H9 (cell line): ENCODE data around the gene MRPS35. TPM values are rescaled to one million over a fixed set of nuclear protein-coding genes. Genes with fewer than 3 reads are reported as not detected.
A peak's percentile ranks its signal among the peaks of the same experiment; 100 is the strongest.
"Not testable (repeated sequence)": the region's sequence is repeated elsewhere in the genome, so short reads cannot be mapped to it uniquely, and the experiment has no call there.

Source experiments
- DNase-seq: peaks from one replicate; pipeline ENCODE4 v3.0.0-alpha.2; 2017
- H2AFZ ChIP-seq: one replicate; pipeline ENCODE4 v1.6.1; 2013; ENCODE audit warnings: mild to moderate bottlenecking, low read length, control low read depth, moderate library complexity
- H2AK5ac ChIP-seq: 2 replicates; pipeline ENCODE4 v1.6.1; 2013; ENCODE audit warnings: low read length, control low read depth, mixed read lengths; ENCODE audit not compliant: insufficient read length
- H2BK120ac ChIP-seq: one replicate; pipeline ENCODE4 v1.6.1; 2013; ENCODE audit warnings: low read depth, mild to moderate bottlenecking, low read length, control low read depth, inconsistent platforms; ENCODE audit not compliant: poor library complexity, severe bottlenecking
- H2BK12ac ChIP-seq: 2 replicates; pipeline ENCODE4 v1.6.1; 2013; ENCODE audit warnings: low read length, control low read depth, mixed read lengths, low read depth; ENCODE audit not compliant: insufficient read length
- H2BK15ac ChIP-seq: 2 replicates; pipeline ENCODE4 v1.6.1; 2013; ENCODE audit warnings: low read depth, low read length, control low read depth
- H2BK20ac ChIP-seq: one replicate; pipeline ENCODE4 v1.6.1; 2013; ENCODE audit warnings: low read depth, mild to moderate bottlenecking, low read length, control low read depth, inconsistent platforms; ENCODE audit not compliant: poor library complexity, severe bottlenecking
- H2BK5ac ChIP-seq: 2 replicates; pipeline ENCODE4 v1.6.1; 2013; ENCODE audit warnings: low read length, control low read depth, mixed read lengths; ENCODE audit not compliant: insufficient read length
- H3K14ac ChIP-seq: 2 replicates; pipeline ENCODE4 v1.6.1; 2013; ENCODE audit warnings: low read length, control low read depth; ENCODE audit not compliant: insufficient read depth
- H3K18ac ChIP-seq: 2 replicates; pipeline ENCODE4 v1.6.1; 2013; ENCODE audit warnings: low read depth, mild to moderate bottlenecking, mixed read lengths, low read length, control low read depth; ENCODE audit not compliant: insufficient read length
- H3K23ac ChIP-seq: 2 replicates; pipeline ENCODE4 v1.6.1; 2013; ENCODE audit warnings: low read length, control low read depth, mixed read lengths, low read depth; ENCODE audit not compliant: insufficient read length
- H3K23me2 ChIP-seq: 2 replicates; pipeline ENCODE4 v1.6.1; 2013; ENCODE audit warnings: low read depth, mild to moderate bottlenecking, mixed read lengths, low read length, control low read depth; ENCODE audit not compliant: insufficient read length, poor library complexity, severe bottlenecking
- H3K27ac ChIP-seq: 2 replicates; pipeline ENCODE4 v1.5.1; 2013; ENCODE audit warnings: low read length, control low read depth, mixed read lengths, low read depth; ENCODE audit not compliant: insufficient read length
- H3K27me3 ChIP-seq: 2 replicates; pipeline ENCODE4 v1.6.1; 2013; ENCODE audit warnings: low read length, control low read depth, inconsistent platforms; ENCODE audit not compliant: insufficient read depth
- H3K4ac ChIP-seq: 2 replicates; pipeline ENCODE4 v1.6.1; 2013; ENCODE audit warnings: low read depth, mild to moderate bottlenecking, control low read depth, inconsistent platforms, low read length, moderate library complexity
- H3K4me1 ChIP-seq: 2 replicates; pipeline ENCODE4 v1.6.1; 2013; ENCODE audit warnings: low read length, control low read depth, inconsistent platforms; ENCODE audit not compliant: insufficient read depth
- H3K4me2 ChIP-seq: 2 replicates; pipeline ENCODE4 v1.6.1; 2013; ENCODE audit warnings: low read length, control low read depth, mixed read lengths; ENCODE audit not compliant: insufficient read length, insufficient read depth
- H3K56ac ChIP-seq: 2 replicates; pipeline ENCODE4 v1.6.1; 2013; ENCODE audit warnings: low read depth, mild to moderate bottlenecking, mixed read lengths, low read length, control low read depth; ENCODE audit not compliant: insufficient read length
- H3K79me1 ChIP-seq: 2 replicates; pipeline ENCODE4 v1.6.1; 2013; ENCODE audit warnings: low read depth, mild to moderate bottlenecking, moderate library complexity, low read length, control low read depth, inconsistent platforms; ENCODE audit not compliant: insufficient read depth, poor library complexity, severe bottlenecking
- H3K79me2 ChIP-seq: 2 replicates; pipeline ENCODE4 v1.6.1; 2013; ENCODE audit warnings: low read length, control low read depth, inconsistent platforms; ENCODE audit not compliant: insufficient read depth
- H3K9ac ChIP-seq: 2 replicates; pipeline ENCODE4 v1.6.1; 2013; ENCODE audit warnings: low read length, control low read depth, mixed read lengths; ENCODE audit not compliant: insufficient read length; ENCODE audit errors: extremely low read depth
- H3K9me3 ChIP-seq: one replicate; pipeline ENCODE4 v1.6.1; 2013; ENCODE audit warnings: low read depth, low read length, inconsistent platforms; ENCODE audit not compliant: control insufficient read depth
- H3T11ph ChIP-seq: one replicate; pipeline ENCODE4 v1.6.1; 2013; ENCODE audit warnings: mild to moderate bottlenecking, low read length, control low read depth, inconsistent platforms
- H4K20me1 ChIP-seq: one replicate; pipeline ENCODE4 v1.6.1; 2013; ENCODE audit not compliant: control insufficient read depth, insufficient read length, insufficient read depth
- H4K5ac ChIP-seq: 2 replicates; pipeline ENCODE4 v1.6.1; 2013; ENCODE audit warnings: low read depth, mild to moderate bottlenecking, mixed read lengths, low read length, control low read depth; ENCODE audit not compliant: insufficient read length
- H4K8ac ChIP-seq: replicated peaks from 2 replicates; pipeline ENCODE4 v1.6.1; 2013; ENCODE audit warnings: low read length, control low read depth, mixed read lengths, low read depth; ENCODE audit not compliant: insufficient read length
- H4K91ac ChIP-seq: 2 replicates; pipeline ENCODE4 v1.6.1; 2013; ENCODE audit warnings: low read depth, mild to moderate bottlenecking, moderate library complexity, mixed read lengths, low read length, control low read depth; ENCODE audit not compliant: insufficient read length
- H3K27ac Mint-ChIP-seq, 3 experiments: 2 replicates in 2 of 3; 3 replicates in 1 of 3; pipeline ENCODE4 v1.8.0; 2020 to 2021; ENCODE audit warnings: mixed read lengths in 3 of 3, mild to moderate bottlenecking in 1 of 3, moderate library complexity in 1 of 3
- H3K27me3 Mint-ChIP-seq: 2 replicates; pipeline ENCODE4 v1.8.0; 2021; ENCODE audit warnings: low read depth, mild to moderate bottlenecking, moderate library complexity, mixed read lengths
- H3K36me3 Mint-ChIP-seq, 3 experiments: 2 replicates in 2 of 3; 3 replicates in 1 of 3; pipeline ENCODE4 v1.8.0; 2020 to 2021; ENCODE audit warnings: low read depth in 3 of 3, mixed read lengths in 3 of 3; ENCODE audit not compliant: insufficient read depth in 1 of 3
- H3K4me1 Mint-ChIP-seq, 2 experiments: 2 replicates each; pipeline ENCODE4 v1.8.0; 2020; ENCODE audit warnings: mixed read lengths in 2 of 2
- H3K4me3 Mint-ChIP-seq, 2 experiments: 2 replicates in 1 of 2; 3 replicates in 1 of 2; pipeline ENCODE4 v1.8.0; 2020 to 2021; ENCODE audit warnings: mild to moderate bottlenecking in 2 of 2, mixed read lengths in 2 of 2, moderate library complexity in 1 of 2
- H3K9me3 Mint-ChIP-seq, 2 experiments: 2 replicates in 1 of 2; 3 replicates in 1 of 2; pipeline ENCODE4 v1.8.0; 2020; ENCODE audit warnings: mild to moderate bottlenecking in 2 of 2, mixed read lengths in 2 of 2, moderate library complexity in 1 of 2
- CTCF ChIP-seq: fragments of 200-600 bp; sonication (generic); conservative IDR thresholded peaks from 3 replicates; pipeline ENCODE4 v1.8.0; 2021; ENCODE audit warnings: antibody characterized with exemption, mild to moderate bottlenecking
- WGBS: extraction: QIAGEN DNeasy Blood & Tissue Kit; methylation state at CpG from one replicate; pipeline ENCODE4 v1.1.7; 2013; ENCODE audit warnings: missing lambda C conversion rate, low lambda C conversion rate, mixed read lengths; ENCODE audit not compliant: insufficient read length; ENCODE audit errors: extremely low coverage; 5-methylcytosine and 5-hydroxymethylcytosine counted together
- total RNA-seq: library from RNA; stranded (reverse); gene quantifications from 2 replicates; pipeline ENCODE4 v1.2.1, GENCODE V29; 2021

The MRPS35 gene
- total RNA-seq, 1 experiment from 2014 or later: 45.4 TPM

DNA sequence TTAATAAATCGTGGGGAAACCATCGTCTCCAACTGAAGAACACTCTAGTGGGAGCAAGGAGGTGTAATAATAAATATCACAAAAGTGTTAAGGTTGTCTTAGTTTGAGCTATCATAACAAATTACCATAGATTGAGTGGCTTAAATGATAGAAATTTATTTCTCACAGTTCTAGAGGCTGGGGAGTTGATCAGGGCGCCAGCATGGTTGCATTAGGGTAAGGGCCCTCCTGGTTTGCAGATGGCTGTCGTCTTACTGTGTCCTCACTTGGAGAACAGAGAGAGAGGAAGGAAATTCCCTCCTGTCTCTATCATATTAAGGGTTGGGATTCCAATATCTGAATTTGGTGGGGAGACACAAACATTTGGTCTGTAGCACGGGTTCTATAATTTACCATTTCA is 33.0 kb downstream of the MRPS35 start:
- Histone ChIP-seq H3K9me3 (no peaks in the 10 kb centered on the region), H2BK12ac (no peak overlapping the region), H4K8ac (no peak overlapping the region), H2AK5ac (no peak overlapping the region), H3K14ac (no peak overlapping the region), H2BK20ac (no peak overlapping the region), H3K27ac (no peak overlapping the region), H3T11ph (no peak overlapping the region), H3K79me1 (no peaks in the 10 kb centered on the region), H3K23me2 (no peaks in the 10 kb centered on the region), H3K23ac (no peak overlapping the region), H2AFZ (no peak overlapping the region), H3K4ac (no peak overlapping the region), H3K27me3 (no peaks in the 10 kb centered on the region), H2BK15ac (no peak overlapping the region), H4K20me1 (no peaks in the 10 kb centered on the region), H2BK5ac (no peak overlapping the region), H3K9ac (no peak overlapping the region), H3K18ac (no peak overlapping the region), H3K4me2 (no peak overlapping the region), H4K5ac (no peak overlapping the region), H2BK120ac (no peak overlapping the region), H3K79me2 (no peaks in the 10 kb centered on the region), H3K4me1 (no peaks in the 10 kb centered on the region), H3K56ac (no peak overlapping the region), H4K91ac (no peak overlapping the region)
- H3K4me3 Mint-ChIP-seq: no peak overlapping the region
- no peaks in the 10 kb centered on the region for H3K27me3 Mint-ChIP-seq
- no peak for TF ChIP-seq CTCF
- no peaks in the 10 kb centered on the region for H3K4me1 Mint-ChIP-seq
- DNase-seq: no peak
- 0 out of 7 replicates have a peak overlapping the region, but pooled peaks of 1 of the 3 experiments have one; percentile 41 for H3K27ac Mint-ChIP-seq
- H3K36me3 Mint-ChIP-seq: peaks cover 12 to 50% (median 42%) of the 10 kb centered on the region in 3 experiments; a peak in 6 of 7 replicates
- H3K9me3 Mint-ChIP-seq: no peaks in the 10 kb centered on the region; a peak in 1 of 5 replicates
- WGBS: no CpG with 5 or more reads among the region's 5 CpGs

DNA sequence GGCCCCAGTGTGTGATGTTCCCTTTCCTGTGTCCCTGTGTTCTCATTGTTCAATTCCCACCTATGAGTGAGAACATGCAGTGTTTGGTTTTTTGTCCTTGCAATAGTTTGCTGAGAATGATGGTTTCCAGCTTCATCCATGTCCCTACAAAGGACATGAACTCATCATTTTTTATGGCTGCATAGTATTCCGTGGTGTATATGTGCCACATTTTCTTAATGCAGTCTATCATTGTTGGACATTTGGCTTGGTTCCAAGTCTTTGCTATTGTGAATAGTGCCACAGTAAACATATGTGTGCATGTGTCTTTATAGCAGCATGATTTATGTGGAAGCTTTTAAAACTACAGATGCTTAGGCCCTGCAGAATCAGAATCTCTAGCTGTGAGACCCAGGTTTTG is 35.1 kb downstream of the MRPS35 start:
- H4K91ac ChIP-seq, H3K27me3 ChIP-seq, H3K4me1 Mint-ChIP-seq, H3K9me3 ChIP-seq, H3K4me3 Mint-ChIP-seq, H3T11ph ChIP-seq, H2AFZ ChIP-seq, H3K79me2 ChIP-seq, H2BK5ac ChIP-seq, H2BK12ac ChIP-seq, H2AK5ac ChIP-seq, H4K20me1 ChIP-seq, H4K5ac ChIP-seq, H3K27ac ChIP-seq, H3K23me2 ChIP-seq, H3K14ac ChIP-seq, H3K4me2 ChIP-seq, H3K9ac ChIP-seq, H3K9me3 Mint-ChIP-seq, H3K56ac ChIP-seq, H3K27ac Mint-ChIP-seq, H3K4ac ChIP-seq, H3K4me1 ChIP-seq, H2BK15ac ChIP-seq, H3K18ac ChIP-seq, DNase-seq, H3K23ac ChIP-seq, H3K79me1 ChIP-seq, H4K8ac ChIP-seq, H2BK120ac ChIP-seq, H2BK20ac ChIP-seq, H3K27me3 Mint-ChIP-seq: not testable (repeated sequence)
- WGBS: no CpG with 5 or more reads among the region's 1 CpG
- H3K36me3 Mint-ChIP-seq: peaks cover 12 to 35% (median 32%) of the 10 kb centered on the region in 3 experiments; a peak in 6 of 7 replicates
